Endothelial cell of umbilical vein (primary cell): ENCODE results near the gene PPP1R16B. TPM values are rescaled to one million over a fixed set of nuclear protein-coding genes. Genes with fewer than 3 reads are reported as not detected.

Experiments used
- BruUV-seq: library from RNA; stranded (reverse); fragments of 400-500 nt; replicated peaks from 2 replicates; lab custom pipeline; 2021; lab: Mats Ljungman, UMichigan
- CTCF ChIA-PET: fragments of 300-600, 350-600 bp; sonication (Branson Sonifier 250); formaldehyde crosslinking; loops from one replicate; lab custom pipeline; 2021; ENCODE audit warnings: antibody characterized with exemption, inconsistent platforms; lab: Charles Lee
- POLR2A ChIA-PET: fragments of 300-600, 350-600 bp; sonication (Branson Sonifier 250); formaldehyde crosslinking; loops from one replicate; lab custom pipeline; 2021; ENCODE audit warnings: antibody characterized with exemption, inconsistent platforms; lab: Charles Lee
- DNase-seq: peaks from one replicate; pipeline ENCODE4 v3.0.0-alpha.2; 2011; ENCODE audit warnings: low read depth, low spot score
- FAIRE-seq: peaks from 2 replicates; lab custom pipeline; 2011; peaks lifted over from hg19 to GRCh38; lab: Jason Lieb, UNC
- H2AFZ ChIP-seq: 2 replicates; pipeline ENCODE4 v1.6.0; 2012; ENCODE audit warnings: low read depth, low read length, control low read depth, inconsistent platforms
- H3K27ac ChIP-seq: 2 replicates; pipeline ENCODE4 v1.5.1; 2011; ENCODE audit warnings: low read depth, mild to moderate bottlenecking, control low read depth, low read length, moderate library complexity; ENCODE audit not compliant: insufficient read depth
- H3K27me3 ChIP-seq, 2 experiments: 2 replicates each; pipeline versions ENCODE4 v1.6.0 to v1.6.1; 2011; ENCODE audit warnings: low read length in 2 of 2, mixed read lengths in 1 of 2; ENCODE audit not compliant: control insufficient read depth in 2 of 2, insufficient read depth in 2 of 2
- H3K36me3 ChIP-seq, 2 experiments: 2 replicates in 1 of 2; 3 replicates in 1 of 2; pipeline ENCODE4 v1.5.1; 2011; ENCODE audit warnings: low read length in 2 of 2, mild to moderate bottlenecking in 1 of 2, moderate library complexity in 1 of 2; ENCODE audit not compliant: control insufficient read depth in 2 of 2, insufficient read depth in 2 of 2; ENCODE audit errors: extremely low read depth in 1 of 2
- H3K4me1 ChIP-seq: 3 replicates; pipeline ENCODE4 v1.5.1; 2011; ENCODE audit warnings: mild to moderate bottlenecking, low read length; ENCODE audit not compliant: control insufficient read depth, insufficient read depth; ENCODE audit errors: extremely low read depth
- H3K4me2 ChIP-seq: 2 replicates; pipeline ENCODE4 v1.6.1; 2011; ENCODE audit warnings: low read length, control low read depth, mixed read lengths; ENCODE audit not compliant: insufficient read depth
- H3K4me3 ChIP-seq, 3 experiments: fragments of 200-600 bp in 1 of 3; sonication (generic), shearing (Covaris generic) in 1 of 3; replicated peaks in 1 of 3; 2 replicates each; pipeline ENCODE4 v1.5.1; 2011 to 2016; ENCODE audit warnings: control low read depth in 3 of 3, low read length in 3 of 3, mild to moderate bottlenecking in 2 of 3, inconsistent platforms in 1 of 3, low read depth in 1 of 3, moderate library complexity in 1 of 3; ENCODE audit not compliant: insufficient read depth in 1 of 3
- H3K79me2 ChIP-seq: 2 replicates; pipeline ENCODE4 v1.6.0; 2012; ENCODE audit warnings: low read length, inconsistent platforms; ENCODE audit not compliant: control insufficient read depth, insufficient read depth
- H3K9ac ChIP-seq: replicated peaks from 2 replicates; pipeline ENCODE3; 2011; ENCODE audit warnings: low read length, control low read depth; ENCODE audit not compliant: insufficient read depth; ENCODE audit errors: extremely low read depth
- H3K9me1 ChIP-seq: replicated peaks from 3 replicates; pipeline ENCODE4 v1.6.0; 2011; ENCODE audit warnings: mild to moderate bottlenecking, low read length; ENCODE audit not compliant: control insufficient read depth, insufficient read depth; ENCODE audit errors: extremely low read depth
- H3K9me3 ChIP-seq: replicated peaks from 2 replicates; pipeline ENCODE4 v1.5.1; 2012; ENCODE audit warnings: low read length, inconsistent platforms; ENCODE audit not compliant: control insufficient read depth, insufficient read depth
- H4K20me1 ChIP-seq: replicated peaks from 2 replicates; pipeline ENCODE3; 2011; ENCODE audit warnings: mild to moderate bottlenecking, low read length; ENCODE audit not compliant: control insufficient read depth, insufficient read depth; ENCODE audit errors: extremely low read depth
- CTCF ChIP-seq, 2 donors: IDR thresholded peaks; 1 replicate in 1 of 2; 2 replicates in 1 of 2; pipeline ENCODE4 v1.5.1; 2011; ENCODE audit warnings: low read length in 2 of 2, mild to moderate bottlenecking in 2 of 2, moderate library complexity in 2 of 2, control low read depth in 1 of 2, inconsistent platforms in 1 of 2, low read depth in 1 of 2; ENCODE audit not compliant: insufficient read depth in 1 of 2; ENCODE audit errors: extremely low read depth in 1 of 2
- EZH2 ChIP-seq: IDR thresholded peaks from 2 replicates; pipeline ENCODE4 v1.6.1; 2012; ENCODE audit warnings: borderline replicate concordance, low read depth, mild to moderate bottlenecking, moderate library complexity, low read length, inconsistent platforms; ENCODE audit not compliant: severe bottlenecking
- FOS ChIP-seq: IDR thresholded peaks from 2 replicates; pipeline ENCODE4 v1.6.1; 2011; ENCODE audit warnings: mild to moderate bottlenecking, low read length, moderate library complexity, borderline replicate concordance; ENCODE audit not compliant: insufficient read depth
- GATA2 ChIP-seq: IDR thresholded peaks from 2 replicates; pipeline ENCODE4 v1.7.0; 2011; ENCODE audit warnings: low read depth, mild to moderate bottlenecking, moderate library complexity, mixed read lengths, low read length; ENCODE audit not compliant: insufficient read length, insufficient read depth
- JUN ChIP-seq: IDR thresholded peaks from 2 replicates; pipeline ENCODE4 v1.6.1; 2011; ENCODE audit warnings: borderline replicate concordance, low read depth; ENCODE audit not compliant: insufficient read length, insufficient read depth
- POLR2A ChIP-seq: IDR thresholded peaks from 2 replicates; pipeline ENCODE4 v1.6.1; 2012; ENCODE audit warnings: low read depth, mild to moderate bottlenecking, control low read depth, low read length
- POLR2AphosphoS5 ChIP-seq: IDR thresholded peaks from 2 replicates; pipeline ENCODE4 v1.6.1; 2012; ENCODE audit warnings: low read depth, mild to moderate bottlenecking, control low read depth, low read length, moderate library complexity; ENCODE audit not compliant: insufficient read depth
- dilution Hi-C: fragments of 300-500 bp; cut with MboI; formaldehyde crosslinking; loops from one replicate; pipeline ENCODE4 v1.15.0; 2019; ENCODE audit warnings: low sequenced_read_pairs; ENCODE audit not compliant: extremely low pct_ligation_motif_present
- intact Hi-C: fragments of 100-400 bp; cut with micrococcal nuclease; formaldehyde crosslinking; loops from one replicate; pipeline ENCODE4 v1.10.0; 2022
- polyA plus RNA-seq, 4 experiments: library from polyadenylated mRNA; depleted of rRNA in 3 of 4; stranded (reverse) in 3 of 4; unstranded in 1 of 4; fragments of >200 nt; gene quantifications; 2 replicates each; pipeline versions ENCODE4 v1.2.1 to v1.2.3, GENCODE V29; 2011 to 2012; ENCODE audit warnings: missing spikeins in 1 of 4
- total RNA-seq: library from RNA; stranded (reverse); gene quantifications from 2 replicates; pipeline ENCODE4 v1.2.3, GENCODE V29; 2021

PPP1R16B gene
- total and polyA plus RNA-seq, 2 donors (not counting 3 experiments of a cell fraction or from before 2014, with no cell fraction given), result 34.7 to 68.1 TPM

- ChIA-PET POLR2A (no interaction called here), CTCF (interaction anchor here (1.2 kb wide), 1 partner anchor 11 kb away, joined by 3 read pairs; no protein-coding TSS in a partner anchor)
- H3K9ac ChIP-seq, result no peak overlapping the region
- intact Hi-C loops, result no loop called here
- no peak for TF ChIP-seq GATA2
- no peak for TF ChIP-seq JUN
- TF ChIP-seq POLR2A, result no peak
- no peak for TF ChIP-seq FOS
- no peak for TF ChIP-seq POLR2AphosphoS5
- TF ChIP-seq CTCF (IDR thresholded peaks at IDR 0.05; ENCODE audit: extremely low read depth in 1 of 2, insufficient read depth in 1 of 2, low read depth in 1 of 2, low read length in 2 of 2), result no peak
- TF ChIP-seq EZH2, result no peak
- H3K9me3 ChIP-seq, result no peaks in the 10 kb centered on the region
- FAIRE-seq, result no peak
- H3K4me1 ChIP-seq, result no peaks in the 10 kb centered on the region
- dilution Hi-C loops, result no loop called here
- H3K27me3 ChIP-seq, result no peaks in the 10 kb centered on the region
- no peak for DNase-seq
- no peaks in the 10 kb centered on the region for H4K20me1 ChIP-seq
- no peaks in the 10 kb centered on the region for H3K79me2 ChIP-seq
- H3K27ac ChIP-seq, result no peak overlapping the region
- no peak overlapping the region for H2AFZ ChIP-seq
- H3K4me2 ChIP-seq, result no peak overlapping the region
- H3K4me3 ChIP-seq, result no peak overlapping the region
- BruUV-seq, result no TSS peak
- no peaks in the 10 kb centered on the region for H3K9me1 ChIP-seq
- H3K36me3 ChIP-seq, result peaks cover 0 to 22% of the 10 kb centered on the region in 2 experiments
Observed at GRCh38 chr20:38889792-38890496, 84.4 kb downstream of the PPP1R16B start.
